HG03575 (cell line): Measurements from ENCODE around the gene ALG9.

Experiments
- ATAC-seq: cut with Tn5 transposase; IDR thresholded peaks from one replicate; pipeline ENCODE4 v1.9.1; 2021; ENCODE audit not compliant: unreplicated experiment, insufficient number of reproducible peaks, low FRiP score; ENCODE audit errors: extremely low read depth

The ALG9 gene

GRCh38 chr11:111748035-111748804, 123.2 kb downstream of the ALG9 start:
- no peak for ATAC-seq

GRCh38 chr11:111745719-111746504, 125.5 kb downstream of the ALG9 start:
- no peak for ATAC-seq

- ATAC-seq = no peak
Measured at GRCh38 chr11:111743700-111744099, 127.7 kb downstream of the ALG9 start.

- no peak for ATAC-seq
Measured at GRCh38 chr11:111741751-111742150, 129.6 kb downstream of the ALG9 start.

GRCh38 chr11:111739299-111739698, 132.1 kb downstream of the ALG9 start:
- ATAC-seq = no peak

- no peak for ATAC-seq
Measured at GRCh38 chr11:111737444-111738210, 133.8 kb downstream of the ALG9 start.

- ATAC-seq = no peak
Measured at GRCh38 chr11:111736621-111737443, 134.5 kb downstream of the ALG9 start.
